Osteocyte (in vitro differentiated cells): ENCODE measurements around the gene PPFIA3. TPM values are rescaled to one million over a fixed set of nuclear protein-coding genes. Genes with fewer than 3 reads are reported as not detected.

Experiments
- DNase-seq: peaks from one replicate; pipeline ENCODE4 v3.0.0; 2021; ENCODE audit warnings: mixed read lengths; ENCODE audit not compliant: unreplicated experiment; ENCODE audit errors: extremely low spot score
- H3K27ac Mint-ChIP-seq: one replicate; pipeline ENCODE4 v1.8.0; 2021; ENCODE audit warnings: mild to moderate bottlenecking, mixed read lengths; ENCODE audit not compliant: unreplicated experiment
- H3K27me3 Mint-ChIP-seq: one replicate; pipeline ENCODE4 v1.8.0; 2021; ENCODE audit warnings: mixed read lengths; ENCODE audit not compliant: unreplicated experiment
- H3K36me3 Mint-ChIP-seq: one replicate; pipeline ENCODE4 v1.8.0; 2021; ENCODE audit warnings: mixed read lengths; ENCODE audit not compliant: unreplicated experiment
- H3K4me1 Mint-ChIP-seq: one replicate; pipeline ENCODE4 v1.8.0; 2021; ENCODE audit warnings: mixed read lengths; ENCODE audit not compliant: unreplicated experiment
- H3K4me3 Mint-ChIP-seq: one replicate; pipeline ENCODE4 v1.8.0; 2021; ENCODE audit warnings: mild to moderate bottlenecking, moderate library complexity, mixed read lengths; ENCODE audit not compliant: unreplicated experiment
- H3K9me3 Mint-ChIP-seq: one replicate; pipeline ENCODE4 v1.8.0; 2021; ENCODE audit warnings: mixed read lengths; ENCODE audit not compliant: unreplicated experiment
- total RNA-seq: library from RNA; stranded (reverse); gene quantifications from 2 replicates; pipeline ENCODE4 v1.2.1, GENCODE V29; 2021
- TF ChIP-seq, protein P1 (sequence below): fragments of 200-600 bp; sonication (generic); IDR thresholded peaks from 2 replicates; pipeline ENCODE4 v1.5.0; 2021; ENCODE audit warnings: antibody characterized with exemption, mild to moderate bottlenecking, moderate library complexity

Gene PPFIA3
- total RNA-seq, 1 donor from 2014 or later, result 6.6 TPM

DNA sequence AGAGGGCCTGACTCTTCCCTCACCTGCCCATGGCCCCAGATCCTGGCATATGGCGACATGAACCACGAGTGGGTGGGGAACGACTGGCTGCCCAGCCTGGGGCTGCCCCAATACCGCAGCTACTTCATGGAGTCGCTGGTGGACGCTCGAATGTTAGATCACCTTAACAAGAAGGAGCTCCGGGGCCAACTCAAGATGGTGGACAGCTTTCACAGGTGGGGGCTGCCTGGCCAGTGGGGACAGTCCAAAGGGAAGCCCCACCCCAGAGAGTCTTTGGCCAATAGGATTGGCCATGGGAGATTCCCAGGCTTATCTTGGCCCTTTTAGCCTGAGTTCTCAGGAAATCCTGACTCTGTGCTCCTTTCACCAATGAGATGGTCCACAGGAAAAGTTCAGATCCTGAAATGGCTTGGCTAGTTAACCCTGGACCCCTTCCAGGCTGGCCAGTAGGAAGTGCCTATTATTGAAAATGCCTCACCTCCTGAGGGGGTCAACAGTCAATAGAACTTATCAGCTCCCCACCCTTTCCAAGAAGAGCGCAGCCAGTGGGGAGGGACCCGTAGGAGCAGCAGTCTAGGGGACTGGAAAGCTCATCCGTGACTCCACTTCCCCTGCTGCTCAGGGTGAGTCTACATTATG is 28.8 kb downstream of the PPFIA3 start:
- no peaks in the 10 kb centered on the region for H3K36me3 Mint-ChIP-seq
- peaks cover 23% of the 10 kb centered on the region for H3K4me1 Mint-ChIP-seq
- no peaks in the 10 kb centered on the region for H3K27me3 Mint-ChIP-seq
- H3K9me3 Mint-ChIP-seq, result no peaks in the 10 kb centered on the region
- no peak overlapping the region for H3K27ac Mint-ChIP-seq
- TF ChIP-seq, protein P1, sequence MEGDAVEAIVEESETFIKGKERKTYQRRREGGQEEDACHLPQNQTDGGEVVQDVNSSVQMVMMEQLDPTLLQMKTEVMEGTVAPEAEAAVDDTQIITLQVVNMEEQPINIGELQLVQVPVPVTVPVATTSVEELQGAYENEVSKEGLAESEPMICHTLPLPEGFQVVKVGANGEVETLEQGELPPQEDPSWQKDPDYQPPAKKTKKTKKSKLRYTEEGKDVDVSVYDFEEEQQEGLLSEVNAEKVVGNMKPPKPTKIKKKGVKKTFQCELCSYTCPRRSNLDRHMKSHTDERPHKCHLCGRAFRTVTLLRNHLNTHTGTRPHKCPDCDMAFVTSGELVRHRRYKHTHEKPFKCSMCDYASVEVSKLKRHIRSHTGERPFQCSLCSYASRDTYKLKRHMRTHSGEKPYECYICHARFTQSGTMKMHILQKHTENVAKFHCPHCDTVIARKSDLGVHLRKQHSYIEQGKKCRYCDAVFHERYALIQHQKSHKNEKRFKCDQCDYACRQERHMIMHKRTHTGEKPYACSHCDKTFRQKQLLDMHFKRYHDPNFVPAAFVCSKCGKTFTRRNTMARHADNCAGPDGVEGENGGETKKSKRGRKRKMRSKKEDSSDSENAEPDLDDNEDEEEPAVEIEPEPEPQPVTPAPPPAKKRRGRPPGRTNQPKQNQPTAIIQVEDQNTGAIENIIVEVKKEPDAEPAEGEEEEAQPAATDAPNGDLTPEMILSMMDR, result no peak
- peak overlapping the region; percentile 60 for H3K4me3 Mint-ChIP-seq
- DNase-seq, result no peak

- Mint-ChIP-seq H3K4me3 (peak overlapping the region; percentile 93), H3K36me3 (no peaks in the 10 kb centered on the region), H3K27me3 (no peaks in the 10 kb centered on the region), H3K27ac (peak overlapping the region; percentile 86), H3K4me1 (peaks cover 22% of the 10 kb centered on the region), H3K9me3 (no peaks in the 10 kb centered on the region)
- TF ChIP-seq, protein P1, result no peak
- DNase-seq, result peak; percentile 99
Measured at GRCh38 chr19:49148784-49149651, 29.7 kb downstream of the PPFIA3 start.

DNA sequence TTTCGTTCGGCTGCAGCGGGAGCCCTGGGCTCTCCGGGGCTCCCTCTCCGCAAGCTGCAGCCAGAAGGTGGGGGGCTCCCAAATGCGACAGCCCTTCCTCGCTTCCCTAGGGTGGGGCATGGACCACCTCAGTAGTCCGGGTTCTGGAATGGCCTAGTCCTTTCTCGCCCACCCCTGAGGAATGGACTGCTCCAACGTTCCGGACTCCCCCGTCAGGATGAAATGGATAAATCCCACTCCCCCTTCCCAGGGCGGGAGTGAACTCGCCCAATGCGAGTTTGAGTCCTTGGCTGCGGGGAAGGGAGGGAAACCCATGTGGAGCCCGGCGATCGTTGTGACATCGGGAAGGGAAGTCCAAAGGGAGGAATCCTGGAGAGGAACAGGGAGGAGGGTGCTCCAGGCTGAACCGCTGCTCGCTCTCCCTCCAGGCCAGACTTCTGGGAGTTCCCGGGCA is 30.3 kb downstream of the PPFIA3 start:
- Mint-ChIP-seq H3K27me3 (no peaks in the 10 kb centered on the region), H3K4me3 (peak overlapping the region; percentile 93), H3K9me3 (peaks cover 2% of the 10 kb centered on the region), H3K4me1 (peaks cover 22% of the 10 kb centered on the region), H3K27ac (peak overlapping the region; percentile 86), H3K36me3 (no peaks in the 10 kb centered on the region)
- peak; percentile 92 for DNase-seq
- TF ChIP-seq, protein P1, result no peak

DNA sequence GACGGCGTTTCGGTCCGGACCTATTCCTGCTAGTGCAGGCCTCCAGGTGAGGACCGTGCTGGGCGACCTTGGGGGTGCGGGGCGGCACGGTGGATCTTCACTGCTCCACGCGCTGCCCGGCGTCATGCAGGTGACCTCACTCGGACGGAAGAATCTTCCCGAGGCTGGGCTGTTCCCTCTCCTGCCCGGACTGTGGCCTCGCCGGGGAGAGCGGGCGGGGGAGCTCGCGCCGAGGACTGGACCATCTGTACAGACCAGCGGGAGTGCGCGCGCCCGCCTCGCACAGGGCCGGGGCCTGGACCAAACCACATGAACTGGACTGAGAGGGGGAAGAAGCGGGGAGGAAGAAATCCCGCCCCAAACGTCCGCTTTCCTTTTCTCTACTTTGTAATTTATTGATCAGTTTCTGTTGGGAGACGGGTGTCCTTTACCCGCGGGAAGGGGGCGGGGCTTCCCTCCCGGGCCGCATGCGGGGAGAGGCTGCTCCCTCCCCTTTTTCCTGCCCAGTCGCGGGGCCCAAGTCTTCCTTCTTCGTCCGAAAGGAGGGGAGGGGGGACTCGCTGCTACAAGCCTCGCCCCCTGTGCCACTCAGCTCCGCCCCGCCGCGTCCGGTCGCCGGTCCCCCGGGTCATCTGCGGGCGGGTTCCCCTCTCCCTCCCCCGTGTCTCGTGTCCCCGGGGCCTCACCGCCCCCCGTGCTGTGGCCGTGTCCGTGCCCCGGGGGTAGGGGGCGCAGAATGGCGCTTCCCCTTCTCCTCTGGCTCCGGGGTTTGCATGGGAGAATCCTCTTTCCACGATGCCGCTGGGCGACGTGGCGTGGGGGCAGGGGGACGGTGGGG is 31.0 kb downstream of the PPFIA3 start:
- H3K9me3 Mint-ChIP-seq, result peaks cover 3% of the 10 kb centered on the region
- peak; percentile 94 for DNase-seq
- TF ChIP-seq, protein P1, result no peak
- H3K27me3 Mint-ChIP-seq, result no peaks in the 10 kb centered on the region
- peak overlapping the region; percentile 93 for H3K4me3 Mint-ChIP-seq
- H3K4me1 Mint-ChIP-seq, result peaks cover 22% of the 10 kb centered on the region
- H3K36me3 Mint-ChIP-seq, result no peaks in the 10 kb centered on the region
- peak overlapping the region; percentile 86 for H3K27ac Mint-ChIP-seq
